ENCODE measurements around the gene EFNB1.
A peak's percentile ranks its signal among the peaks of the same experiment; 100 is the strongest.

Gene EFNB1

GRCh38 chrX:68827848-68828624 lies 785 bp upstream of the EFNB1 start:
- DNase-seq (ENCODE audit: low read depth), result peak; percentile 55

- no peak for DNase-seq (ENCODE audit: low read depth)
Observed at GRCh38 chrX:68829582-68830418, 979 bp downstream of the EFNB1 start.

- DNase-seq (ENCODE audit: low read depth), result no peak
Observed at GRCh38 chrX:68830419-68831404, 1.9 kb downstream of the EFNB1 start.

DNA sequence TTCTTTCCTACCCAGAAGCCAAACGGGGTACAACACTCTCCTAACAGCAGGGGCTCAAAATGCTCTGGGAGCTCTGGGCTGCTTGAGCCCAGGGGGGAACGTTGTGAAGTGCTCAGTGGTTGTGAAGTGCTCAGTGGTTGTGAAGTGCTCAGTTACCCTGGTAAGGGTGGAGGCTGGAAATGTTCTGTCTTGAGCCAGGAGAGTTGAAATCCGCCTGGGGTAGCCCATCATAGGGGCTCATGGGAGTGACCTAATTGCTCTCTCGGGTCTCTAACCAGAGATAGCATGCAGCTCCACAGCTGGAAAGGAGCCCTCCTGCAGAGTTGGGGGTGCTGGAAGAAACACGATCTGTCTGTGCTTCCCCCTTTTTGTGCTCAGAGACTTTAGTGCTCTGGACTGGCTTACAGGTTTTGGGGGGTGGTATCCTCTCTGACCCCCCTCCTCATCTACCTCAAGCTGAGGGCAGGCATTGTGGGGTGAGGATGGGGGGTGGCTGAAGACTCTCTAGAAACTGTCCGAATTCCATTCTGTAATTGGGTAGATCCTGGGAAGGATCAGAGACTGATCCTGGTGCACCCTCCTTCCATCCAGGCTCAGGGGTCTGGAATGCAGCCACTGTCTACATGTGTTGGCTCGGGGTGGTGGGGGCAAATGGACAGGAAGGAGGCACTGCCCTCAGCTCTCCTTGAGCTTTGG lies 2.7 kb downstream of the EFNB1 start:
- DNase-seq (ENCODE audit: low read depth), result no peak

DNA sequence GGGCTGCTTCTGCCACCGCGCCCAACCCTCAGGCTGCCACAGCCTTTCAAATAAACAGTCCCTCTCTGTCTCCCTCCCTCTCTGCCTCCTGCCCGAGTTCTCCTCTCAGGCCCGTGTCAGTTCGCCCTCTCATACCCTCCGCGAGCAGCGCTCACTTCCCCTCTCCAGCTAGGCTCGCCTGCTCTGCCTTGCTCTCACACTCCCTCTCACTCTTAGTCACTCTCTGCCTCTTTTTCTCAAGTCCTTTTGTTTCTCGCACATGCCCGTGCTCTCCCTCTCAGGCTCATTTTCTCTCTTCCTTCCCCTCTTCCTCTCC lies 3.2 kb downstream of the EFNB1 start:
- DNase-seq (ENCODE audit: low read depth), result no peak

DNA sequence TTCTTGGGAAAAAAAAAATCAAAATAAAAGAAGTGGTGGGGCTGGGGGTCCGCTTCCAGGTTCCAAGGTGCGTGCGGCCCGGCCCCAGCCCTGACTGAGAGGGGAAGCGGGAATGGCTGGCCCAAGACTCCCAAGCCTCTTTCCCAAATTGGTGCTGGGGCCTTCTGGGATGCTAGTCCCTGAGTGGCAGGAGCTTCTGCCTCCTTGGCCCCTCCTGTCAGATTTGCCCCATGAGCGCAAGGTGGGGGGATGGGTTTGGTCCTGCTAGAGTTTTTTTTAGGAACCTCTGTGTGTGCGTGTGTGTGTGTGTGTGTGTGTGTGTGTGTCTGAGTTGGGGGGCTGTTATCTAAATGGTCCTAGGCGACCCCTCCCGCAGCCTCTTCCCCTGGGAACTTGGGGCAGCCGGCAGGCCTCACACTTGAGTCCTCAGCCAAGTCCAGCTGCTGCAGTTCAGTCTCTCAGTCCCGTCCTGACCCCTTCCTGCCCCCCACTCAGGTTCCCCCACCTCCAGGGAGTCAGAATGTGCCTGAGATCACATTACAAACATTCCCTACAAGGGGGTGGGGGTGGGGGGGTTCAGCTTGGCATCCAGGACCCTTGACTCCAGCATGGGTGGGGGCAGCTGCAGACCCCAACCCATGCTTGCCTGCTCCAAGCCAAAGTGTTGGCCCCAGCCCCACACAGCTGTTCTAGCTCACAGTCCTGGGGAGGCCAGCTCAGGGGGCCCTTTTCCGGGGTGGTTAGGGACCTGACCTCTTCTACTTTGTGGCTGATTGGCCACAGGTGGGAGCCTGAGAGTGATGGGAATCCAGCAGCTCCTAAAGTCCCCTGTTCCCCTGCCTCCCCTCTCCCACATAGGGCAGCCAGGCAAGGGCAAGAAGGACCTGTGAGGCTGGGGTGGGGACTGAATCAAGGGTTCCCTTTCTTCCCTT lies 4.0 kb downstream of the EFNB1 start:
- DNase-seq (ENCODE audit: low read depth), result no peak

DNA sequence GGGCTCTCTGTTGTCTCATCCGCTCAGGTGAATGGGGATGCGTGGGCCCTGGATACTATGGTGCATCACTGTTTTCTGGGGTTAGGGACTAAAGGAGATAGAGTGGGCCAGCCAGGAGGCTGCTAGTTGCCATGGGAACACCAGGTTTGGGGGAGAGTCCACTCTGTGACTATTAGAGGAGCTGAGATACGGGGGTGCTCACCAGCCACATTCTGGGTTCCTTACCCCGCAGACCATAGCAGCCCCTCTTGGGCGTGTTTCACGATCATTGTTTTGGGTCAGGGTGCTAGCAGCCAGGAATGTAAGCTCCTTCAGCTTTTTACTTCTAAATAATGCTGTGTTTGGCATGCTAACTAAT lies 4.6 kb downstream of the EFNB1 start:
- DNase-seq (ENCODE audit: low read depth), result no peak

GRCh38 chrX:68833855-68834331 lies 5.1 kb downstream of the EFNB1 start:
- no peak for DNase-seq (ENCODE audit: low read depth)

- DNase-seq (ENCODE audit: low read depth), result no peak
Observed at GRCh38 chrX:68834371-68835103, 5.7 kb downstream of the EFNB1 start.

- DNase-seq (ENCODE audit: low read depth), result no peak
Observed at GRCh38 chrX:68835104-68835442, 6.3 kb downstream of the EFNB1 start.

DNA sequence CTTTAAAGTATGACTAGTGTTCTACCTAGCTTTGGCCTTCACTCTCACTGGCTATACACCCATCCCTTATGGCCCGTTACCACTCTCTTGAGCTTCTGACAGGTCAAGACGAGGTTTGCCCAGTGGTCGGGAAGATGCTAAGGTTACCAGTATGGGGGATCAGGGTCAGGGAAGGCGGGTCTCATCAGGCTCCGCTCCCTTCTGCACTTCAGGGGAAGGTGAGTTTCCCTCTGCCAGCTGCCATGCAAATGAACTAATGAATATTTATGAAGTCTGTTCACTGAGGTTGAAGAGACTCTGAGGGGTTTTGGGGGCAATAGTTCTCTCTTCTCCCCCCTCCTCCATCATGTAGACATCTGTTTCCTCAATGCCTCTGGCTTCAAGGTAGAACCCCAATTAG lies 6.6 kb downstream of the EFNB1 start:
- no peak for DNase-seq (ENCODE audit: low read depth)

DNA sequence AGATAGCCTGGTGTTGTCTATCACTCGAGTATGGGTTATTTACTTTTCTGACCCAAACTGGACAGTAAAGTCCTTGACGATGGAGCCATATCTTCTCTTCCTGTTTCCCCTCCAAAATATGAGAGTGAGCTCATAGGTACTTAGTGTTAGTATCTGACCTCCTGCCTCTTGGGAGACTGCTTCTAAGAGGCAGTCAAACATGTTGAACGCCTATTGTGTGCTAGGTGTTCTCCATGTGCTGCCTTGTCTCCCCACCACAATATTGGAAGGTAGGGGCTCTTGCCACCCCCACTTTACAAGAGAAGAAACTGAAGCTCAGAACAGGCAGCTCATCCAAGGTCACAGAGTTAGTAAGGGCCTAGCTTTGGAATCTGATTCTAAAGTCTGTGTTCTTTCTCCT lies 8.3 kb downstream of the EFNB1 start:
- DNase-seq (ENCODE audit: low read depth), result no peak

DNA sequence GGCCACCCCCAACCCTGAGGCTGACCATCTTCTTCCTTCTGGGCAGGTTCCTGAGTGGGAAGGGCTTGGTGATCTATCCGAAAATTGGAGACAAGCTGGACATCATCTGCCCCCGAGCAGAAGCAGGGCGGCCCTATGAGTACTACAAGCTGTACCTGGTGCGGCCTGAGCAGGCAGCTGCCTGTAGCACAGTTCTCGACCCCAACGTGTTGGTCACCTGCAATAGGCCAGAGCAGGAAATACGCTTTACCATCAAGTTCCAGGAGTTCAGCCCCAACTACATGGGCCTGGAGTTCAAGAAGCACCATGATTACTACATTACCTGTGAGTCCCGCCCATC lies 9.7 kb downstream of the EFNB1 start:
- no peak for DNase-seq (ENCODE audit: low read depth)

DNA sequence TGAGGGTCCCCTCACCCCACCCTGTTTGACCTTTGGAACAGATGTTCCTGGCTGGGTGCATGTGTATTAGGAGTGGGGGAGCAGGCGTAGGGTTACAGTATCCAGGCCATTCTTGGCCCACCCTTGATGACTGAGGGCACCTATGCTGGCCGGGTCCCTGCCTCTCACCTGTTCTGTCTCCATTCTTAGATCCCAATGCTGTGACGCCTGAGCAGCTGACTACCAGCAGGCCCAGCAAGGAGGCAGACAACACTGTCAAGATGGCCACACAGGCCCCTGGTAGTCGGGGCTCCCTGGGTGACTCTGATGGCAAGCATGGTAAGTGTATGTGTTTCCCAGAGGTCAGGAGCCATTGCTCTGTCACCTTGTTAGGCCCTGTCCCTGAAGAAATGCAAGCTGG lies 10.9 kb downstream of the EFNB1 start:
- DNase-seq (ENCODE audit: low read depth), result no peak

DNA sequence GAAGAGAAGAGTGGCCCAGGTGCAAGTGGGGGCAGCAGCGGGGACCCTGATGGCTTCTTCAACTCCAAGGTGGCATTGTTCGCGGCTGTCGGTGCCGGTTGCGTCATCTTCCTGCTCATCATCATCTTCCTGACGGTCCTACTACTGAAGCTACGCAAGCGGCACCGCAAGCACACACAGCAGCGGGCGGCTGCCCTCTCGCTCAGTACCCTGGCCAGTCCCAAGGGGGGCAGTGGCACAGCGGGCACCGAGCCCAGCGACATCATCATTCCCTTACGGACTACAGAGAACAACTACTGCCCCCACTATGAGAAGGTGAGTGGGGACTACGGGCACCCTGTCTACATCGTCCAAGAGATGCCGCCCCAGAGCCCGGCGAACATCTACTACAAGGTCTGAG lies 11.4 kb downstream of the EFNB1 start:
- no peak for DNase-seq (ENCODE audit: low read depth)

DNA sequence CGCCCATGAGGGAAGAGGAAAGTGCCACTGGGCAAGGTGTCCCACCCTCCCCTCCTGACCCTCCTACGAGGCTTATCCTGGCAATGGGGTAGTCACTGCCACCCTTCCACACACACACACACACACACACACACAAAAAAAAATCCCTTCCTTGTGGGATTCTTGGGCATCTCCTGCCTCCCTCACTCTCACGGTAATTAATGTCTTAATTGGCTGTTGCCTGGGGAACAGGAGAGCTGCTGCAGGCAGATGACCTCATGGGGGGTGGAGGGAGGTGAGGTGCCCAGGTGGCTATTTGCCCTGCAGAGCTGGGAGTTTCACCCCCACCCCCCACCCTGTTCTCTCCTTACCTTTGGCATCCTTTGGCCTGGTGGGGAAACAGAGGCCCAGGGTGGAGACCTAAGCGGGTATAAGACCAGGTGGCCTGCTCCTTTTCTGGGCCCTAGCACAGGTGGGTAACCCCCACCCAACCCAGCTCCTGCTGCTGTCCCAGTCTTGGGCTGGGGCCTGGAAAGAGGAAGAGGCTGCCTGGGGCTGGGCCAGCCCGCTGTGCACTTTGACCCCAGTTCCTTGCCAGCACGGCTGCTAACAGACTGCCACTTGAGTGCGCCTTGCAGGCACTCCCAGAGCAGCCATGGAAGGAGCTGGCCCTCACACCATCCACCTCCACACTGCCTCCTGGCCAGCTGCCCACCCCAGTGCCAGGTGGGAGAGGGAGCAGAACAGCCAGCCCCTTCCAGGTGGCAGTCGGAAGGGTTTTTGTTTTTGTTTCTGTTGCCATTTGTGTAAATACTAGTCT lies 12.6 kb downstream of the EFNB1 start:
- no peak for DNase-seq (ENCODE audit: low read depth)

- DNase-seq (ENCODE audit: low read depth), result no peak
Observed at GRCh38 chrX:68842351-68842750, 13.5 kb downstream of the EFNB1 start.

DNA sequence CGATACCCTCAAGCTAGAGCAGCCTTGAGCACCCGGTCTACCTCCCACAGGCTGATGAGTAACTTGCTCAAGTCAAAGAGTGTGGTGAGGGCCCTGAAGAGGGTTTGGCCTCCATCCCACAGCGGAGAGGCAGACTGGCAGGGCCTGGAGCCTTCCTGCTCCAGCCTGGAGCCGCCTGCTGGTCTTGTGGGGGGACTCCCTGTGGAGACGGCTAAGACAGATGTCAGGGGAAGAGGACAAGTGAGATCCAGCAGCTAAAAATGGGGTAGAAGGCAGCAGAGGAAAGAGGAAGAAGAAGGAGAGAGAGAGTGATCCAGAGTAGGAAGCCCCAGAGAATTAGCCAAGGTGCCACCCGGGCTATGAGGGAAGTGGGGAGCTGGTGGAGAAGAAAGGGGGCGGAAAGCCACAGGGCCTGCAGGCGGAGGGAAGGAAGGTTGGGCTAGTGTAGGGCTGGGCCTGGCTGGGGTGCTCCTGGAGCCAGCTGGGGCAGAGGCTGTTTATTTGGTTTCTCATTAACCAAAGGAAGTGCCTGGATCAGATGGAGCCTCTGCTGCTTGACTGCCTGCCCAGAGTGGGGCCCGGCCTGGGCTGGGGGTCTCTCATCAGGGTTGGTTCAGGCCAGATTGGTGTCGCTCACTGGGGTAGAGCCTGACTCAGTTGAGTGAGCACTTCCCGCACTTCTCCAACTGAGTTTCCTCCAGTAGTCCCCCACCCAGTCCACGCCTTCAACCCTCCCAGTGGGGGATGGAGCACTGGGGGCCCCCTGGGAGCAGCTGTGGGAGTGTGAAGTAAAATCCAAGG lies 14.2 kb downstream of the EFNB1 start:
- no peak for DNase-seq (ENCODE audit: low read depth)

DNA sequence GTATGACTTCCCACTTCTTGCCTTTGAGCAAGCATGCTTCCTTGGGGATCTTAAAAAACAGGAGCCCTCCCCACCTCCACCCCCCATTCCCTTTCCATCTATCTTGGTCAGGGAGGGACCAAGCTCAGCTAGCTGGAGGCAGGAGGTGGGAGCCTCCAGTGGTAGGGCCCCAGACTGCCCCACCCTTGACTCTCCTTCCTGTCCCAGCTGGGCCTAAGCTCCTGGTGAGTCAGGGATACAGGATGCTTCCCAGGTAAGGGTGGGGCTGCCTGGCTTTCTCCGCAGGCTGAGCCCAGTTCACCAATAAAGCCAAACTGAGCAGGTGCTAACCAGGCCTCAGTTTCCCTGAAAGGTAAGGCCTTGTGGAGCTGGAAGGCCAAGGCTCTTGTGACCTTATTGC lies 15.2 kb downstream of the EFNB1 start:
- no peak for DNase-seq (ENCODE audit: low read depth)

Measured in stimulated activated CD8-positive, alpha-beta memory T cell treated with anti-CD3 and anti-CD28 coated beads, Interleukin-15, amount 100 ng/mL, for 24 hours (primary cell).